Astrocyte (in vitro differentiated cells and primary cell): ENCODE results near the gene FNDC7.

Experiments used
- EZH2 ChIP-seq: IDR thresholded peaks from 2 replicates; pipeline ENCODE4 v1.6.1; 2012; ENCODE audit warnings: mild to moderate bottlenecking, low read length, inconsistent platforms; ENCODE audit not compliant: insufficient read depth
- TF ChIP-seq, protein P1 (sequence below): IDR thresholded peaks from 2 replicates; pipeline ENCODE4 v1.5.1; 2011; ENCODE audit warnings: low read depth, mild to moderate bottlenecking, inconsistent platforms, low read length, moderate library complexity; ENCODE audit not compliant: insufficient read depth

DNA sequence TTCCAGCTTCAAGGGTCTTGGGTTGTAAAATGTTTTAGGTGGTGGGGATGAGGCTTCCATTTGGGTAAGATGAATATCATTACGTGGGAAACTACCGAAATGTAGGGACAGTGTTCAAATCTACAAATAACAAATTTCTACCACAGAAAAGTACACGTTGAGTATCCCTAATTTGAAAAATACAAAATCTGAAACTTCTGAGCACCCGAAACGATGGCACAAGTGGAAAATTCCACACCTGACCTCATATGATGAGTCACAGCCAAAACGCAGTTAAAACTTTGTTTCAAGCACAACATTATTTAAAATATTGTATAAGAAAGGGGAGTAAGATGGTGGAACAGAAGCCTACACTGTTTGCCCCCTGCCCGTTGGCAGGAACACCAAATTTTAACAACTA, 43.0 kb upstream of the FNDC7 start:
- TF ChIP-seq, protein P1, sequence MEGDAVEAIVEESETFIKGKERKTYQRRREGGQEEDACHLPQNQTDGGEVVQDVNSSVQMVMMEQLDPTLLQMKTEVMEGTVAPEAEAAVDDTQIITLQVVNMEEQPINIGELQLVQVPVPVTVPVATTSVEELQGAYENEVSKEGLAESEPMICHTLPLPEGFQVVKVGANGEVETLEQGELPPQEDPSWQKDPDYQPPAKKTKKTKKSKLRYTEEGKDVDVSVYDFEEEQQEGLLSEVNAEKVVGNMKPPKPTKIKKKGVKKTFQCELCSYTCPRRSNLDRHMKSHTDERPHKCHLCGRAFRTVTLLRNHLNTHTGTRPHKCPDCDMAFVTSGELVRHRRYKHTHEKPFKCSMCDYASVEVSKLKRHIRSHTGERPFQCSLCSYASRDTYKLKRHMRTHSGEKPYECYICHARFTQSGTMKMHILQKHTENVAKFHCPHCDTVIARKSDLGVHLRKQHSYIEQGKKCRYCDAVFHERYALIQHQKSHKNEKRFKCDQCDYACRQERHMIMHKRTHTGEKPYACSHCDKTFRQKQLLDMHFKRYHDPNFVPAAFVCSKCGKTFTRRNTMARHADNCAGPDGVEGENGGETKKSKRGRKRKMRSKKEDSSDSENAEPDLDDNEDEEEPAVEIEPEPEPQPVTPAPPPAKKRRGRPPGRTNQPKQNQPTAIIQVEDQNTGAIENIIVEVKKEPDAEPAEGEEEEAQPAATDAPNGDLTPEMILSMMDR, result no peak
- no peak for TF ChIP-seq EZH2
